Rectal smooth muscle tissue (tissue), 1 donor: Measurements from ENCODE around the gene HCFC1.
"Not testable (repeated sequence)": the region's sequence is repeated elsewhere in the genome, so short reads cannot be mapped to it uniquely, and the experiment has no call there.

Experiments used
- H3K27ac ChIP-seq: one replicate; pipeline ENCODE4 v1.7.0; 2013; ENCODE audit warnings: low read depth, low read length, inconsistent platforms
- H3K27me3 ChIP-seq: one replicate; pipeline ENCODE4 v1.7.0; 2013; ENCODE audit warnings: low read length; ENCODE audit not compliant: control insufficient read depth, insufficient read depth
- H3K36me3 ChIP-seq: one replicate; pipeline ENCODE4 v1.7.0; 2013; ENCODE audit warnings: low read length; ENCODE audit not compliant: control insufficient read depth, insufficient read depth
- H3K4me1 ChIP-seq: one replicate; pipeline ENCODE4 v1.7.0; 2013; ENCODE audit warnings: low read length; ENCODE audit not compliant: control insufficient read depth, insufficient read depth
- H3K4me3 ChIP-seq: one replicate; pipeline ENCODE4 v1.7.0; 2013; ENCODE audit warnings: low read length
- H3K9ac ChIP-seq: one replicate; pipeline ENCODE4 v1.7.0; 2013; ENCODE audit warnings: low read length

The HCFC1 gene

DNA sequence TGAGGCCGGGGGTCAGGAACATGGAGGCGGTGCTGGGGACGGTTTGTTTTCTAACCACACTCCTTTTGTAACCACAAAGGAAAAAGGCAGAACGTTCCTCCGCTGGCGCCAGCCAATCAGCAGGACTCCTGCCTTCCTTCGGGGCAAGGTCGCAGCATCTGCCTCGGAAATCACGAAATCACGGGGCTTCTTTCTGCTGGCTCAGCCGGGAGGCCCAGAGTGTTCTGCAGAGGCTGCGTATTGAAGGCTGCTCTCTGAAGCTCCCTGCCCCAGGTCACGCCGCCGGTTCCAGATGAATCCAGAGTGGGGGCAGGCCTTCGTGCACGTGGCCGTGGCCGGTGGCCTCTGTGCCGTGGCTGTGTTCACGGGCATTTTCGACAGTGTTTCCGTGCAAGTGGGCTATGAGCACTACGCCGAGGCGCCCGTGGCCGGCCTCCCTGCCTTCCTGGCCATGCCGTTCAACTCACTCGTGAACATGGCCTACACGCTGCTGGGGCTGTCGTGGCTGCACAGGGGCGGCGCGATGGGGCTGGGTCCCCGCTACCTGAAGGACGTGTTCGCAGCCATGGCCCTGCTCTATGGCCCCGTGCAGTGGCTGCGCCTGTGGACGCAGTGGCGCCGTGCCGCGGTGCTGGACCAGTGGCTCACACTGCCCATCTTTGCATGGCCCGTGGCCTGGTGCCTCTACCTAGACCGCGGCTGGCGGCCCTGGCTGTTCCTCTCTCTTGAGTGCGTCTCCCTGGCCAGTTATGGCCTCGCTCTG lies 10.3 kb upstream of the HCFC1 start:
- Histone ChIP-seq H3K27ac (no peak overlapping the region), H3K4me1 (no peaks in the 10 kb centered on the region), H3K36me3 (no peaks in the 10 kb centered on the region), H3K27me3 (peaks cover 7% of the 10 kb centered on the region), H3K9ac (no peak overlapping the region), H3K4me3 (no peak overlapping the region)

- no peak overlapping the region for H3K4me3 ChIP-seq
- no peaks in the 10 kb centered on the region for H3K36me3 ChIP-seq
- H3K4me1 ChIP-seq, result no peaks in the 10 kb centered on the region
- peaks cover 7% of the 10 kb centered on the region for H3K27me3 ChIP-seq
- no peak overlapping the region for H3K27ac ChIP-seq
- no peak overlapping the region for H3K9ac ChIP-seq
These were observed 9.6 kb upstream of the HCFC1 start for GRCh38 chrX:153981231-153981630.

- not testable (repeated sequence) for H3K36me3 ChIP-seq, H3K4me1 ChIP-seq, H3K27me3 ChIP-seq, H3K4me3 ChIP-seq, H3K27ac ChIP-seq, H3K9ac ChIP-seq
These were observed 8.8 kb upstream of the HCFC1 start for GRCh38 chrX:153980394-153980793.

DNA sequence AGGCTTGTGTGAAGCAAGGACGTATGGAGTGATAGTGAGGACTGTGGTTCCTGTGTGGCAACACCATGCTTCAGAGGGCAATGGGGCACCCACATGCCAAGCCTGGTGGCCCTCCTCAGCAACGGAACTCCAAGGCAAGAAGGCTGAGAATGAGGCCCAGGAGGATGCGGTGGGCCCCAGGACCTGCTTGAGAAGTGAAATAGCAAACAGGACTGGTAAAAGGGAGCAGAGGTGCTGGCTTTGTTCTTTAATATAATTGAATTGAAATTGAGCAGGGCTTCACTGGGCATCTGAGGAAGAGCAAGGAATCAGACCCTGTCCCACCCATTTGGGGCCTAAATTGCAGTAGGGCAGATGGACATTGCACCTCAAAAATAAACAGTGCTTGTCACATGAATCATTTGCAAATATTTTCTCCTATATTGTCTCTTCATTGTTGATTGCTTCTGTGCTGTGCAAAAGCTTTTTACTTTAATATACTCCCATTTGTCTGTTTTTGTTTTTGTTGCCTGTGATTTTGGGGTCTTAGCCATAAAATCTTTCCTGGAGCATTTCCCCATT lies 3.2 kb upstream of the HCFC1 start:
- Histone ChIP-seq H3K4me1 (peaks cover 2% of the 10 kb centered on the region), H3K27ac (no peak overlapping the region), H3K4me3 (no peak overlapping the region), H3K27me3 (no peaks in the 10 kb centered on the region), H3K36me3 (no peaks in the 10 kb centered on the region), H3K9ac (no peak overlapping the region)

DNA sequence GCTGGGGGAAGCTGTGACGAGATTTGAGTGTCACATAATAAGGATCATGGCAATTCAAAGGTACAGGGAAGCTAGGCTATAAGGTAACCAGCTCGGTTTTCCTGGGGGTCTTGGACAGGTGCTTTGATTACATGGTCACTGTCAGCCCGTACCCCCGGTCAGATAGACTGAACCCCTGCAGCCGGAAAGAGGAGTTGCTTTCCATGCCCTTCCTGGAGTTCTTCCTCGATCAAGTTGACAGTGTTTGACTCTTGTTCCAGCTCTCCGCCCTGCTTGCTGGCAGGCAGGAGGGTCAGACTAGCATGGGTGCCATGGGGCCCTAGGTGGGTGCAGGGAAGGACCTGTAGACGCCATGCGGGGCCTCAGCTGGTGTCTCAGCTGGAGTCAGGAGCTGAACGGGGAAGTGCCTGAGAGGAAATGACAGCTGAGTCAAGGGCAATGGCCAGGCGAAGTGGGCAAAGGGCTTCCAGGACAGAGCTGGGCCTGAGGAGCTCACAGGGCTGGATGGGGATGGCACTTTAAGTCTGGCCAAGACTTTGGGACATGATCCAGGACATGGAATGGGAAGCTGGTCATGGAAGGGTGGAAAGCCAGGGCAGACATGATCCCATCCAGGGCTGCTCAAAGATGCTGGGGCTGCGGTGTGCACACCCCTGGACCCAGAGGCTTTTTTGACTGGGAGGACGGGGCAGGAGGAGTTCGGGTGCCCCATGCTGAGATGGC lies 2.5 kb upstream of the HCFC1 start:
- H3K27me3 ChIP-seq, result no peaks in the 10 kb centered on the region
- peak overlapping the region; percentile 0 for H3K27ac ChIP-seq
- peak overlapping the region; percentile 5 for H3K4me3 ChIP-seq
- no peak overlapping the region for H3K9ac ChIP-seq
- peaks cover 2% of the 10 kb centered on the region for H3K4me1 ChIP-seq
- H3K36me3 ChIP-seq, result no peaks in the 10 kb centered on the region

DNA sequence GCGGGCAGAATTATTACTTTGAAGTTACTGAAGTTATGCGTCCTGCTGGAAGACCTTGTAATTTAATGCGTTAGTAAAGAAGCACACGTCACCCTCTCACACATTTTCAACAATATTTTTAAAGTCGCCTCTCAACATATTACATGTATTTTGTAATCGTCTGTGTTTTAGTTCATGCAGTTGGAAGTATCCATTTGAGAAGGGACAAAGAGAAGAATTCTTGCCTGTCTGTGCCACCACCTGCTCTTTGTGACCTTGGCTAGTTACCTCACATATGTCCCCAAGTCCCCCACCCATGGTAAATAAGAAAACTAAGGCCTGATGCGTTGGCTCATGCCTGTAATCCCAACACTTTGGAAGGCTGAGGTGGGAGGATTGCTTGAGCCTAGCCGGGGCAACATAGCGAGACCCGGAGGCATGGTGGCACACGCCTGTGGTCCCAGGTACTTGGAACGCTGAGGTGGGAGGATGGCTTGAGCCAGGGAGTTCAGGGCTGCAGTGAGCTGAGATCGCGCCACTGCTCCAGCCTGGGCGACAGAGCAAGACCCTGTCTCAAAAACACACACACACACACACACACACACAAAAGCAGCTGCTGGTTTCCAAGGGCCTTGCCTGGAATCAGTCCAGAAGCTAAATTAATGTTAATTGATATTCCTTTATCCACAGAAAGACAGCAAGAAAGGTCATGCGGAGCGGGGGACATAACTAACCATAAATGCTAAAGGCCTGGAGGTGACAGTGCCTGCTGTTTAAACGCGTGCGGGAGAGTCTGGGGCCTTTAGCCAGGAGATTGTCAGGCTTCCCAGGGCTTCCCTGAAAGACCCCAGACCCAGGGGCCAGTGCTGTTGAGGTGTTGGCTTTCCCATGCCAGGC lies 1.7 kb upstream of the HCFC1 start:
- Histone ChIP-seq H3K4me1 (peaks cover 4% of the 10 kb centered on the region), H3K27ac (peak overlapping the region; percentile 28), H3K9ac (peak overlapping the region; percentile 4), H3K4me3 (peak overlapping the region; percentile 91), H3K36me3 (no peaks in the 10 kb centered on the region), H3K27me3 (no peaks in the 10 kb centered on the region)

- no peaks in the 10 kb centered on the region for H3K36me3 ChIP-seq
These were observed 929 bp upstream of the HCFC1 start, which contains the start of gene TMEM187 for GRCh38 chrX:153972368-153973126. Gene TMEM187, plus strand, starts transcription at chrX:153972754. Its CDS starts 9,309 bp downstream, at chrX:153982063.

GRCh38 chrX:153971124-153971449 lies 531 bp downstream of the HCFC1 start:
- Histone ChIP-seq H3K9ac (peak overlapping the region; percentile 85), H3K4me3 (peak overlapping the region; percentile 91), H3K36me3 (no peaks in the 10 kb centered on the region), H3K4me1 (peaks cover 17% of the 10 kb centered on the region), H3K27ac (peak overlapping the region; percentile 98), H3K27me3 (no peaks in the 10 kb centered on the region)

More at GRCh38 chrX:153972368-153973126, 929 bp upstream of the HCFC1 start, which contains the start of gene TMEM187:
- Histone ChIP-seq H3K27ac (peak within 1 kb of the TSS; percentile 98), H3K4me1 (peaks cover 10% of the 10 kb centered on the region), H3K27me3 (no peaks in the 10 kb centered on the region), H3K9ac (peak within 1 kb of the TSS; percentile 85), H3K4me3 (peak within 1 kb of the TSS; percentile 91)

GRCh38 chrX:153970357-153971123 lies 1.1 kb downstream of the HCFC1 start:
- Histone ChIP-seq H3K4me1 (peaks cover 17% of the 10 kb centered on the region), H3K27me3 (no peaks in the 10 kb centered on the region), H3K4me3 (peak overlapping the region; percentile 91), H3K36me3 (no peaks in the 10 kb centered on the region), H3K9ac (peak overlapping the region; percentile 49), H3K27ac (peak overlapping the region; percentile 98)

DNA sequence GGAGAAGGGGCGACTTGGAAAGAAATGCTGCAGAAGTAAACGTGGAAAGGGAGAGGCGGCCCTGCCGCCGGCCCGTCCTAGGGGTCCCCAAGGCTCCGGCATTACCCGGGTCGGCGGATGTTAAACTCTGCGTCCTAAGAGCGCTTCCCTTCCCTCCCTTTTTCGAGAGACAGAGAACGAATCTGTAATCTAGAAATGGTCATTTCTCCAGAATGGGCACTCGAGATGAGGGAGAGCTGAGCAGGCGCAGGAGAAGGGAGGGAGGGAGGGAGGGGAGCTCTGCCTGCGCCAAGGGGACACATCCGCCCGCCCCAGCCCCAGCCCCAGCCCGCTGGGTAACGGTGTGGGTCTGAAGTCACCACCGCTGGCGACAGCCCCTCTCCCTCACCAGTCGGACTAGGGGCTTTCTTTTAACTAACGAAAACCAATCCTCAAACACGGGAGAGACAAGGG lies 1.7 kb downstream of the HCFC1 start:
- Histone ChIP-seq H3K4me1 (peaks cover 17% of the 10 kb centered on the region), H3K9ac (no peak overlapping the region), H3K27ac (peak overlapping the region; percentile 75), H3K36me3 (no peaks in the 10 kb centered on the region), H3K27me3 (no peaks in the 10 kb centered on the region), H3K4me3 (peak overlapping the region; percentile 58)
